ENCODE data around the gene YTHDC2.
A peak's percentile ranks its signal among the peaks of the same experiment; 100 is the strongest.

Gene YTHDC2

GRCh38 chr5:113607361-113607760 is 93.9 kb downstream of the YTHDC2 start:
- no peak for DNase-seq

GRCh38 chr5:113608113-113608596 is 94.7 kb downstream of the YTHDC2 start:
- peak; percentile 14 for DNase-seq

DNA sequence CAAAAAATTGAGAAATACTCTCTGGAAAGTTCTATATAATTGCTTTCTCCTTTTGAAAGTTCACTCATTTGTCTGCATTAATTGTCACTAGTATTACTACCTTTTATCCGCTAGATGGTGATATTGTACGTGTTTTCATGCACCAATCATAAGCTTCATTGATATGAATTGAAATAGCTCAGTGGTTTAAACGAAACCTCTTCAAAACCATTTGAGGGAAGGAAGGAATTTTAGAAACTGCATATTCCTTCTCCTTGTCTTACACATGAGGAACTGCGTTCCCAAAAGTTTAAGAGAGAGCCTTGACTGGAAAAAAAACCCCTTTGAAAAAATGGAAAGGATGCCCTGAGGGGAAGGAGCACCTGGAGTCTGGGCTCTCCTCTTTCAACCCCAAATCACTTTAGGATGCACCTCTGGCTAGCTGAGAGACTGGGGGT is 98.6 kb downstream of the YTHDC2 start:
- peak; percentile 37 for DNase-seq

DNA sequence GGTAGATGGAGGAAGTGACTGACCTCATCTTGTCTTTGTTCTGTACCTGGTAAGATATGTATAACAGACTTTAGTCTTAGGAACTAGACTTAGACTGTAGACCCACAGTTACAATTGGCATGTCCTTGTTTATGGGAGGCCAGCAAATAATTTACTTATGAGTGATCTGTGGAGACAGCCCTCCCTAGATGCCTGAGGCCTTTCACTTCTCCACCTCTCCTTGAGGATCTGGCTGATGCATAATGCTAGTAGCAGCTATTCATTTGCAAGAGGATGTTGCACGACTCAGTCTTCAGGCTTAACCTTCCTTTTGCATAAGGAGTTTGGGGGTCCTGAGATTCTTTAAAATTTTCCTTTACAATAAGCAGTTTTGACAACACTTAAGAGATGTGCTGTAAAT is 100.7 kb downstream of the YTHDC2 start:
- no peak for DNase-seq

GRCh38 chr5:113615708-113616107 is 102.2 kb downstream of the YTHDC2 start:
- DNase-seq = no peak

- no peak for DNase-seq
These were observed 103.8 kb downstream of the YTHDC2 start for GRCh38 chr5:113617191-113617796.

GRCh38 chr5:113632996-113633395 is 119.5 kb downstream of the YTHDC2 start:
- DNase-seq = no peak

DNA sequence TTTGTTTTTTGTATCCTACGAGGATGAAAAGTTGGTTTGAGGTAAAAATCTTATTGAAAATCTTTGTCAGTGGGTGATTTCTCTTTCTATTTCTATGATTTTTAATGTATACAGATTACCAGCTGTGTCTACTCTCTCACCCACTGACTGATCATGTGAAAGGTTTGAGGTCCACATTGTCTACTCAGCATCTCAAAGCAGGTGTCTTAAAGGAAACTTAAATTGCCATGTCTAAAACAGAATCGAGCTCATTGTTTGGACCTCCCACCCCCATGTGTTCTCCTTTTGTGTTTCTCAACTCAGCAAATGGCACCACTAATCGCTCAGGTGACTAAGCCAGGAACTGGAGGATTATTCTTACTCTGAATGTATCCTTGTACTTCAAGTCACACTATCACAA is 121.5 kb downstream of the YTHDC2 start:
- DNase-seq = no peak

- no peak for DNase-seq
These were observed 128.2 kb downstream of the YTHDC2 start for GRCh38 chr5:113641715-113642114.
